Measurements from ENCODE around the gene DNMT3B.

The DNMT3B gene

GRCh38 chr20:32839982-32840285, 77.7 kb downstream of the DNMT3B start:
- no peak for DNase-seq
- in situ Hi-C loops (cut with HindIII; ENCODE audit: low pct_ligation_motif_present, low pct_unique_long_range_greater_than_20kb, low sequenced_read_pairs) = no loop called here

GRCh38 chr20:32841174-32841573, 79.0 kb downstream of the DNMT3B start:
- no peak for DNase-seq
- in situ Hi-C loops (cut with HindIII; ENCODE audit: low pct_ligation_motif_present, low pct_unique_long_range_greater_than_20kb, low sequenced_read_pairs) = no loop called here

GRCh38 chr20:32841632-32842031, 79.4 kb downstream of the DNMT3B start:
- in situ Hi-C loops (cut with HindIII; ENCODE audit: low pct_ligation_motif_present, low pct_unique_long_range_greater_than_20kb, low sequenced_read_pairs) = no loop called here
- no peak for DNase-seq

- in situ Hi-C loops (cut with HindIII; ENCODE audit: low pct_ligation_motif_present, low pct_unique_long_range_greater_than_20kb, low sequenced_read_pairs) = no loop called here
- no peak for DNase-seq
Measured at GRCh38 chr20:32842688-32843524, 80.7 kb downstream of the DNMT3B start.

GRCh38 chr20:32845786-32846185, 83.6 kb downstream of the DNMT3B start:
- in situ Hi-C loops (cut with HindIII; ENCODE audit: low pct_ligation_motif_present, low pct_unique_long_range_greater_than_20kb, low sequenced_read_pairs) = no loop called here
- no peak for DNase-seq

GRCh38 chr20:32846852-32847251, 84.7 kb downstream of the DNMT3B start:
- in situ Hi-C loops (cut with HindIII; ENCODE audit: low pct_ligation_motif_present, low pct_unique_long_range_greater_than_20kb, low sequenced_read_pairs) = no loop called here

GRCh38 chr20:32847964-32848363, 85.8 kb downstream of the DNMT3B start:
- DNase-seq = no peak
- in situ Hi-C loops (cut with HindIII; ENCODE audit: low pct_ligation_motif_present, low pct_unique_long_range_greater_than_20kb, low sequenced_read_pairs) = no loop called here

More at GRCh38 chr20:32846852-32847251, 84.7 kb downstream of the DNMT3B start:
- no peak for DNase-seq

- no peak for DNase-seq
- in situ Hi-C loops (cut with HindIII; ENCODE audit: low pct_ligation_motif_present, low pct_unique_long_range_greater_than_20kb, low sequenced_read_pairs) = no loop called here
Measured at GRCh38 chr20:32848846-32849245, 86.7 kb downstream of the DNMT3B start.

- in situ Hi-C loops (cut with HindIII; ENCODE audit: low pct_ligation_motif_present, low pct_unique_long_range_greater_than_20kb, low sequenced_read_pairs) = no loop called here
- no peak for DNase-seq
Measured at GRCh38 chr20:32849577-32849976, 87.4 kb downstream of the DNMT3B start.

GRCh38 chr20:32855387-32855786, 93.2 kb downstream of the DNMT3B start:
- DNase-seq = no peak
- in situ Hi-C loops (cut with HindIII; ENCODE audit: low pct_ligation_motif_present, low pct_unique_long_range_greater_than_20kb, low sequenced_read_pairs) = no loop called here

- no peak for DNase-seq
- in situ Hi-C loops (cut with HindIII; ENCODE audit: low pct_ligation_motif_present, low pct_unique_long_range_greater_than_20kb, low sequenced_read_pairs) = no loop called here
Measured at GRCh38 chr20:32858189-32858588, 96.0 kb downstream of the DNMT3B start.
